GM12891 (cell line): ENCODE data around the gene QARS1.

Experiments used
- POLR2A ChIP-seq: IDR thresholded peaks from 2 replicates; pipeline ENCODE4 v1.6.1; 2011; ENCODE audit warnings: low read depth, low read length, control low read depth
- POLR2AphosphoS5 ChIP-seq: IDR thresholded peaks from 2 replicates; pipeline ENCODE4 v1.6.1; 2011; ENCODE audit warnings: low read depth, low read length, control low read depth
- SPI1 ChIP-seq: IDR thresholded peaks from 2 replicates; pipeline ENCODE4 v1.6.1; 2011; ENCODE audit warnings: low read depth, low read length, control low read depth
- TAF1 ChIP-seq: IDR thresholded peaks from 2 replicates; pipeline ENCODE4 v1.6.1; 2011; ENCODE audit warnings: low read depth, low read length, control low read depth

GRCh38 chr3:49122886-49123545, 18.5 kb upstream of the QARS1 start:
- no peak for TF ChIP-seq POLR2A
- TF ChIP-seq TAF1, result no peak
- TF ChIP-seq POLR2AphosphoS5, result no peak
- no peak for TF ChIP-seq SPI1
